ENCODE results near the gene BCLAF1.

DNA sequence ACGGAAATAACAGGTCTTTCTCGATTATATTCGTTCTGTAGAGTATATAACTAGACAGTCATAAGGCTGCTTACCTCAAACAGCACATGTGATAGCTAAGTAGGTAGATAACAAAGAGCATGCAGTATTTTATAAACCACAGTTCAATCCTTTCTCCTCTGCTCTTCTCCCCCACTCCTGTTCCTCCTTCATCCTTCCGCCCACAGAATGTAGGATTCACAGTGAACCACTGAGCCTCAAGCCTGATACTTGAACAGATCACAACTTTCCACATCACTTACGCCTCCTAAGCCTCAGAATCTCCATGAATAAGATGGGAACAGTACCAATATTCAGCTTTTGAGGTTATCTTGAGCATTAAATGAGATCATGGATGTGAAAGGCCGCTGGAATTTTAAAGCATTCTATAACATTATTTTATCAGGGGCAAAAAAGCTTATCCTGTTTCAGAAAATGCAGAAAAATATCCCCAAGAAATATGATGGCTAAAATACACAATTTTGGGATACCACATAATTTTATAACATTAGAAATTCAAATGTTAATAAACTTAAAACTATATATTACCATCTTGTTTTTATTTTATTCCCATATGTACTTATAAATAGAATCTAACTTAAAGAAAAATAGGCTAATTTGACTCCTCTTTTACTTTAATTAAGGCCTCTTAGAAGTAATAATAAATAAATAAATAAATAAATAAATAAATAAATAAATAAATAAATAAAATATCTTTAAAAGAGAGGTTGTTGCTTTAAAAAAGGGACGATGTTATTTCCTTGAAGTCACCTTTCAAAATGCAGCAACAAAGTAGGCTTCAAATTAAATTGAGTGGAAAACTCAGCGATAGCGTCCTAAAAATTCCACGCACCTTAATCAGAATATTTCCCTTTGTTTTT lies 72.9 kb downstream of the BCLAF1 start:
- TF ChIP-seq, protein P1, sequence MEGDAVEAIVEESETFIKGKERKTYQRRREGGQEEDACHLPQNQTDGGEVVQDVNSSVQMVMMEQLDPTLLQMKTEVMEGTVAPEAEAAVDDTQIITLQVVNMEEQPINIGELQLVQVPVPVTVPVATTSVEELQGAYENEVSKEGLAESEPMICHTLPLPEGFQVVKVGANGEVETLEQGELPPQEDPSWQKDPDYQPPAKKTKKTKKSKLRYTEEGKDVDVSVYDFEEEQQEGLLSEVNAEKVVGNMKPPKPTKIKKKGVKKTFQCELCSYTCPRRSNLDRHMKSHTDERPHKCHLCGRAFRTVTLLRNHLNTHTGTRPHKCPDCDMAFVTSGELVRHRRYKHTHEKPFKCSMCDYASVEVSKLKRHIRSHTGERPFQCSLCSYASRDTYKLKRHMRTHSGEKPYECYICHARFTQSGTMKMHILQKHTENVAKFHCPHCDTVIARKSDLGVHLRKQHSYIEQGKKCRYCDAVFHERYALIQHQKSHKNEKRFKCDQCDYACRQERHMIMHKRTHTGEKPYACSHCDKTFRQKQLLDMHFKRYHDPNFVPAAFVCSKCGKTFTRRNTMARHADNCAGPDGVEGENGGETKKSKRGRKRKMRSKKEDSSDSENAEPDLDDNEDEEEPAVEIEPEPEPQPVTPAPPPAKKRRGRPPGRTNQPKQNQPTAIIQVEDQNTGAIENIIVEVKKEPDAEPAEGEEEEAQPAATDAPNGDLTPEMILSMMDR (IDR thresholded peaks at IDR 0.05) = no peak
- no peak for TF ChIP-seq ZFX (IDR thresholded peaks at IDR 0.05; ENCODE audit: borderline replicate concordance)

All from 22Rv1 (cell line).